GM18499 (cell line): ENCODE measurements around the gene CDCA7.
"Not testable (repeated sequence)": the region's sequence is repeated elsewhere in the genome, so short reads cannot be mapped to it uniquely, and the experiment has no call there.

ENCODE experiments used
- ATAC-seq: cut with Tn5 transposase; IDR thresholded peaks from one replicate; pipeline ENCODE4 v1.9.1; 2021; ENCODE audit warnings: moderate number of reproducible peaks; ENCODE audit not compliant: insufficient read depth, unreplicated experiment

Gene CDCA7

GRCh38 chr2:173357346-173357745 lies 2.7 kb downstream of the CDCA7 start:
- ATAC-seq: no peak

GRCh38 chr2:173358616-173359015 lies 3.9 kb downstream of the CDCA7 start:
- no peak for ATAC-seq

- ATAC-seq: no peak
Observed at GRCh38 chr2:173359231-173359630, 4.6 kb downstream of the CDCA7 start.

GRCh38 chr2:173370198-173370597 lies 15.5 kb downstream of the CDCA7 start:
- no peak for ATAC-seq

GRCh38 chr2:173371023-173371422 lies 16.4 kb downstream of the CDCA7 start:
- ATAC-seq: no peak

- ATAC-seq: no peak
Observed at GRCh38 chr2:173373290-173373689, 18.6 kb downstream of the CDCA7 start.

GRCh38 chr2:173374634-173375033 lies 20.0 kb downstream of the CDCA7 start:
- no peak for ATAC-seq

GRCh38 chr2:173385534-173385933 lies 30.9 kb downstream of the CDCA7 start:
- not testable (repeated sequence) for ATAC-seq

GRCh38 chr2:173386021-173386737 lies 31.5 kb downstream of the CDCA7 start:
- no peak for ATAC-seq

- ATAC-seq: no peak
Observed at GRCh38 chr2:173386738-173387065, 32.0 kb downstream of the CDCA7 start.

- no peak for ATAC-seq
Observed at GRCh38 chr2:173387079-173387478, 32.4 kb downstream of the CDCA7 start.

- ATAC-seq: no peak
Observed at GRCh38 chr2:173387660-173388059, 33.0 kb downstream of the CDCA7 start.

- ATAC-seq: no peak
Observed at GRCh38 chr2:173388795-173389194, 34.1 kb downstream of the CDCA7 start.

GRCh38 chr2:173390036-173390435 lies 35.4 kb downstream of the CDCA7 start:
- ATAC-seq: no peak

- no peak for ATAC-seq
Observed at GRCh38 chr2:173392731-173393130, 38.1 kb downstream of the CDCA7 start.

GRCh38 chr2:173393186-173393585 lies 38.5 kb downstream of the CDCA7 start:
- ATAC-seq: no peak

- ATAC-seq: no peak
Observed at GRCh38 chr2:173393636-173394035, 39.0 kb downstream of the CDCA7 start.

- no peak for ATAC-seq
Observed at GRCh38 chr2:173394091-173394974, 39.7 kb downstream of the CDCA7 start.

- no peak for ATAC-seq
Observed at GRCh38 chr2:173395567-173396351, 41.1 kb downstream of the CDCA7 start.

- ATAC-seq: no peak
Observed at GRCh38 chr2:173397539-173397938, 42.9 kb downstream of the CDCA7 start.

GRCh38 chr2:173399229-173399628 lies 44.6 kb downstream of the CDCA7 start:
- ATAC-seq: no peak
